ENCODE results near the gene NDP.

The NDP gene, protein sequence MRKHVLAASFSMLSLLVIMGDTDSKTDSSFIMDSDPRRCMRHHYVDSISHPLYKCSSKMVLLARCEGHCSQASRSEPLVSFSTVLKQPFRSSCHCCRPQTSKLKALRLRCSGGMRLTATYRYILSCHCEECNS

DNA sequence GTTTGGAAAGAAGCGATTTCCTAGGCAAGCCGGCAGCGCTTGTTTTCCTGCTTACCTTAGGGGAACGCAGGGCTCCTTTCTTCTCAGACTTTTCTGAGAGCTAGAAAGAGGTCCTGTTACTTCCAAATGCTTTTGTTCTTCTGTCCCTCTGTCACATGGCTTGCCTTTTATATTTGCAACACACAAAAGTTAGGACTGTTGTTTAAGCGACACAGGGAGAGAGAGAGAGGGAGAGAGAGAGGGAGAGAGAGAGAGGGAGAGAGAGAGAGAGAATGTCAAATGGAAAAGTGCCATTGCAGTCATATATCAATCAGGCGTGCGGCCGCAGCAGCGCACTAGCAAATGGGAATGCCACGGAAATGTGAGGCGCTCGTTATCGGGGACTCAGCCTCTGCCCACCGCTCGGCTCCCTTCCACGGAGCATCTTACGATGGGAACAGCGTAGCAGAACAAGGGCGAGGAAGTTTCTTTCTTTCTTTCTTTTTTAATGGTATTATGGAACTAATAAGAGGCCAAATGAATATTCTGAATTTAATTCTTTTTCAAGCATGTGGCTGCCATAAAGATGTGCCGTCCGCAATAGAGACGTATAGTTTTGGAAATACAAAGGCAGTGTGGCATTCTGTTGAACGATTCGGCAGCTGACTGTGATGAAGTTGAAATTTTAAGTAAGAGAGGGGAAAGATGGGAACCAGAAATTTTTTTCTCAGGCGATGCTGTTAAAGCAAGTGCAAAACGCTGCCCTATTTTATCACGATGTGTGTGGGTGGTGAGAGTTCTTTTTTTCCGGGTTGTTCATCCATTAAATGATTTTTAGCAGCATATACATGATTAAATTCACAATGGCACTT, at the start of gene NDP:
TSS of gene NDP (minus strand) at position 142 of the 851 bp plus-strand sequence. CDS start 14,745 bp downstream, outside the sequence.
- no peak for DNase-seq (ENCODE audit: low spot score)

DNA sequence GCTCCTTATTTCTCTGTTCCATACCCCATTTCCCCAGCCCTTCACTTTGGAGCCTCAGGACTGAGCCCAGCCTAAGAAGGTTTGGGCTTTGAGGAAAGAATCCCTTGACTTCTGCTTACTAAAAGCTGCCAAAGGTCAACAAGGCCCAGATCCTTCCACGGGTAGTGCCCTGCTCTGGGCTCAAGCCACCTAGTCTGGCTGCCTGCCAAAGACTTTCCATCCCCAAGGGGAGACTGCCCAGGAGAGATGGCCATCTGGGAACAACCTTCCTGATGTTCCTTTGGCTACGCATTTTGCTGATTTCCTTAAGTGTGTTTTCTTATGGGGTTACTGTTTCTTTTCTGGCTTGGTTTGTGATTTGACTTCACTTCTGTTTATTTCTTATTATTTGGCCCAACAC, 49.8 kb upstream of the NDP start:
- no peak for DNase-seq (ENCODE audit: low spot score)

DNA sequence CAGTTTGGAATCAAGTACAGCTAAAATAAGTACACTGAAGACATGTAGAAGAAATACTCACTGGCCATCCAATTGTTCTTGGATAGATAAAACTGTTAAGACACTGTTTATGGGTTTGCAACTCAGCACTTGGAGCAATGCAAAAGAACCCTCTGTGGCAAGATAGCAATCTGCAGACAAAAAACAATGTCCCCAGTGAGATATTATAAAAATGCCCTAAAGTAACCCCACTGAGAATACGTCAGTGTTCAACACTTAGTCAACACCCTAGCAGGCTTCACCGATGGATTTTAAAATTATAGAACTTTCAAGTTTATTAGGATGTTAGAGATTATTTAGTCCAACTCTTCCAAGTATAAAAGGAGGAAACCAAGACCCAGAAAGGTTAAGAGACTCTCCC, 47.5 kb upstream of the NDP start:
- no peak for DNase-seq (ENCODE audit: low spot score)

DNA sequence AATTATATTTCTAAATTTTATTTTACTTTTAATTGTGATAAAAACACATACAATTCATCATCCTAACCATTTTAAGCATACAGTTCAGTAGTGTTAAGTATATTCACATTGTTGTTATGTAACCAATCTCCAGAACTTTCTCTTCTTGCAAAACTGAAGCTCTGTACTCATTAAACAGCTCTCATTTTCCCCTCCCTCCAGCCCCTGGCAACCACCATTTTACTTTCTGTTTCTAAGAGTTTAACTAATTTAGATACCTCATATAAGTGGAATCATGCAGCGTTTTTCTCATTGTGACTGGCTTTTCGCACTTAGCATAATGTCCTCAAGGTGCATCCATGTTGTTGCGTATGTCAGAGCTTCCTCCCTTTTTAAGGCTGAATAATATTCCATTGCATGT, 46.7 kb upstream of the NDP start:
- DNase-seq (ENCODE audit: low spot score): no peak

DNA sequence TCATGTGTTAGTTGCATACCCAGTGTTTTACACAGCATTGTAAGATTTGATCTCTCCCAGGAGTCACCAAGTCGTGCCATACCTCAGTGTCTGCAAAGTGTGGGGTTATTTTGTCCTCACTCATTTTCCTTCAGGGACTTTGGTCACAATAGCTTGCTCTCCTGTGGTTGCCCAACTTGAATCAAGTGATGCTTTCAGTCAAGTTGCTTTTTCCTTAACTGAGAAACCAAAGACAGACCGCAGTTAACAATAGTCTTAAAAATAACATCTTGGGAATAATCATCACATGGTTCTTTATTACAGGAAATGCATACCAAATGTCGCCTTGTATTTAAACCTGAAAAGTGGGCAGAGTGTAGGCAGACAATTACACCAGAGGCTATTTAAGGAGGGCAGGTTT, 44.5 kb upstream of the NDP start:
- no peak for DNase-seq (ENCODE audit: low spot score)

DNA sequence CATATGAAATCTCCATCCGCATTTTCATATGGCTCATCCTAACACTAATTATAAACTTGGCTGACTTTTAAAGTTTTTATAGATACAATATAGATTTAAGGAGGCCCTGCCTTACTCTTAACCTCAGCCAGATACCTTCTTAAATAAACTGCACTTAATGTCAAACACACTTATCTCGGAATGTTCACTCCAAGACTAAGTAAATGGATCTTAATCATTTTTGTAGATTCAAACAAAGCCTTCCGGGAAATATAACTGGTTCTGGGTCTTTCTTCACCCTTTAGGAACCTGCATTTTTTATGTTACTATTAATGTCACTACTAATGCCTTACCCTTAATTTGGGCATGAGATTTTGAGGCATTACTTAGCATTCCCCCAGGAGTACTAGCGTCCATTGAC, 43.7 kb upstream of the NDP start:
- DNase-seq (ENCODE audit: low spot score): no peak

DNA sequence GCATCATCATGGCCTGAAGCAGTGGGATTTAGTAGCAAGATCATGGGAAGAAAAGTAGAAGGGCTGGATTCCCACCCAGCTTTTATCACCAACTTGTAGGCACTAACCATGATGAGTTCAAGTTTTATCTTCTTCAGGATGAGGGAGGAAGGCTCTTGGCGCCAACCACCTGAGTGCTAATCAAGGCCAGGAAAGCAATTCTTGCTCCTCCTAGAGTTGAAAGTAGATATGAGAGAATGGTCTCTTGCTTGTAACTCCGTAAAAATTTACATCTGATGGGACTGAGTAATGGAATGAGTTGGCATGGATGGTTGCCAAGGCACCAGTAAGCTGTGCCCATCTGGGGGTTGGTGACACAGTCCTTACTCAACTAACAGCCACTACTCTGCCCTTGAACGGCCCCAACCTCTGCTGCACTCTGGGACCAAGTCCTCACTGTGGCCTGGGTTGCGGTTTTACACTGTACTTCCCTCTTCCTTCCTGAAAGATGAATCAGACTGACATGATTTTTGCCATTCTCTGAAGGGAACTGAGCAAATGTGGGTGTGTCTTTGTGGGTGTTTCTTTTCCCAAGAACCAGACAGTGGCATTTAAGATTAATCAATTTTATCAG, 39.4 kb upstream of the NDP start:
- peak; percentile 62 for DNase-seq (ENCODE audit: low spot score)

DNA sequence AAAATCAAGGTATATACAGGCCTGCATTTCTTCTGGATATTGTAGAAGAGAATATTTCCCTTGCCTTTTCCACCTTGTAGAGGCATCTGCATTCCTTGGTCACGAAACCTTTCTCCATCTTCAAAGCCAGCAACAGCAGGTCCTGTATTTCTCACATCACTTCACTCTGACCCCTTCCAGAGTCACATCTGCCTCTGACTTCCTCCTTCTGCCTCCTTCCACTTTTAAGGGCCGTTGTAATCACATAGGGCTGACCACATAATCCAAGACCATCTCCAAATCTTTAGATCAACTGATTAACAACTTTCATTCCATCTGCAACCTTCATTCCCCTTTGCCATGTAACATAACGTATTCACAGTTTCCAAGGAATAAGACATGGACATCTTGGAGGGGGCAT, 38.3 kb upstream of the NDP start:
- no peak for DNase-seq (ENCODE audit: low spot score)

DNA sequence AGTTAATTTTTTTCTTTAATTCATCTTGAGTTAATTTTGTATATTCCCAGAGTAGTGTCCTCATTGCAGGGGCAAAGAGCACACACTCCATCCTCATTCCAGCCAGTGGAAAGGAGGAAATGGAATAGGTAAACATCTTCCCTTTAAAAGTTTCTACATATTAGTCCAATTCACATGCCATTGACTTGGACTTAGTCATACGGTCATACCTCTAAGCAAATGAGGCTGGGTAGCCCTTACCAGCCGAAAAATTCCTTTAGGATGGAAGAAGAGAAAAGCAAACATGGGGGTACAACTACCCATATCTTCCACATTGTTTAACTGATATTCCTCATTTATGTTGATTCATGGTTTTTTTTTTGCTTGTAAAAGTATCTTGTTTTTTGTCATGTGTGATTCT, 37.4 kb upstream of the NDP start:
- DNase-seq (ENCODE audit: low spot score): no peak

DNA sequence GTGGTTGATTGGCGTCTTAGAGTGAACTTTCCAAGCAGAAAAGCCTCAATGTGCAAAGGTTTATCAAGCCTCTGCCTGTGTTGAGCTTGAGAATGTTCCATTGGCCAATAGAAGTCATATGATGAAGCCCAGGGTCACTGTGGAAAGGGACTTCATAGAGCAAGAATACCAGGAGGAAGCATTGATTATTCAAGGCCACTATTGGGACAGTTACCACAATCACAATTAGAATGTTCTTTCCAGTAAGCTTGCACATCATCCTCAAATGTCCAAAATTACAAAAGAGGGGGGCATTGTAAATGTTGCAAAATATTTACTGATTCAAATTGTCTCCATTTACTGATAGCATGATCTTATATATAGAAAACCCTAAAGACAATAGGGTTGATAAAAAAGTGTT, 32.9 kb upstream of the NDP start:
- DNase-seq (ENCODE audit: low spot score): no peak

DNA sequence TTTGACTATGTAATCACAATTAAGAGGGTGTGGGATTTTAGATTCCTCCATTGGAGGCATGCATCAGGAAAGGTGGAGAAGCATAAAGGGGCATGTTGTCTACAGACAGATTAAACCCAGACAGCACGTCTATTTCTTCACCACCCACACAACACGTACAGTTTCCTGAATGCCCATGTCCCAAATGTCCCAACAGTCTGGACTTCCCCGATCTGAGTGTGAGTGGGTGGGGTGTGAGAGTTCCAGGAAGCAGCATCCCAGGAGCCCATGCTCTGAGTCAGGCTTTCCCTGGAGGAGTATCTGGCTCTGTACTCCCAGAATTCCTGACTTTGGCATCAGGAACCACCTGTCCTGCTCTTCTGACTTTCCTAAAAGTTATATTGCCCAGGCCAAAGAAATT, 30.8 kb upstream of the NDP start:
- no peak for DNase-seq (ENCODE audit: low spot score)

DNA sequence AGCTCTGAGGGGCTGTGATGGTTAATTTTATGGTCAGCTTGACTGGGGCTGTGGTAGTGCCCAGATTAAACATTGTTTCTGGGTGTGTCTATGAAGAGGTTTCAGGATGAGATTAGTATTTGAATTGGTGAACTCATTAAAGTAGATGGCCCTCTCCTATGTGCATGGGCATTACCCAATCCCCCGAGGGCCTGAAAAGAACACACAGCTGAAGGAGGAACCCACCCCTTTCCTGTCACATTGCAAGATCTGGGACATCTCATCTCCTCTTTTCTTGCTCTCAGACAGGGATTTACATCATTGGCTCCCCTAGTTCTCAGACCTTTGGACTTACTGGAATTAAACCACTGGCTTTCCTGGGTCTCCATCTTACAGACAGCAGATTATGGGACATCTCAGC, 29.4 kb upstream of the NDP start:
- no peak for DNase-seq (ENCODE audit: low spot score)

DNA sequence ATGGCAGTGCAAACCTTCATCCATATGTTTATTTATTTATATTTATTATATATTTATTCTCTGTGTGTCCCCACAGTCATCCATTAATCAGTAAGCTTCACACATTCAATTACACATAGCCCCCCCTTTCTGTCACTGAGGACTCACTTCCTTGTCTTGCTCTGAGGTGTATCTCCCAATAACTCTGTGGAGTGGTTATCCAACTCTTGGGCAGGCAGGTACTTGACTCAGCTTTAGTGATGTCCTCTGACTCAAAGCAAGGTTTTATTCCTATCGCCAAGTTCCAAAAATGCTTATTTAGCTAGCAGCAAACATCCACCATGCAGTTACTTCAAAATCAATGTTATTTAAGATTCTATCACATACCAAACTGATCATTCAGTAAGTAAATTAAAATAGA, 25.2 kb upstream of the NDP start:
- no peak for DNase-seq (ENCODE audit: low spot score)

DNA sequence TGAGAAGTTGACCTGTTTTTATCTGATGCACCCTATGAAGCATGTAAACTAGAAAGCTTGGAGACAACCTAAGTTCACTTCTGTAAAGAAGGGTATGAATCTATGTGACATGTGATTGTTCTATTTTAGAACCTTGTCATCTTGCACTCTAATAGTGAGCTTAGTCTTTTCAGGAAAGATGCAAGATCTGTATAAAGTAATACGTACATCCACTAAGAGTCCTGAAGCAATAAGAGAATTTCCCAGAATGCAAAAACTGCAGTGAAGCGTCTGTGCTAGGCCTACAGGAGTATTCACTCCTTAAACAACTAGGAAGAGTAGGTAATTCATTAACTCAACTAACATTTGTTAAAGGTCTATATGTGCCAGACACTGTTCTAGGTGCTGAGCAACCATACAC, 23.3 kb upstream of the NDP start:
- DNase-seq (ENCODE audit: low spot score): no peak

DNA sequence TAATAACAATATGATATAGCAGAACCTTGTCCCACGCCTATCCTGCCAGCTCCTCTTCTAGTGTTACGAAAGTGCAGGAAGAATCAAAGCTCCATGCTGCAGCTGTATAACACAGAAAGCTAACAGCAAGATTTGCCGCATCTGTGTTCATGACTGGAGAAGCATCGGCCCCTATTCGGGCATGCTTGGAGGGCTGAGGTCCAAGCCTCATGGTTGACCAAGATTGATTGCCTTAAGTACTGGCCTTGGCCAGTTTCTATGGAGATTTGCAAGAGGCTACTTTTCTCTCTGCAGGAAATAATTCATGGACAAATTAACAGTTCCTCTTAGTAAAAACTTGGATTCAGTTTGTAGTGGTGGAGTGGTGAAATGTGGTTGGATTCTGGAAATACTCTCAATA, 12.9 kb upstream of the NDP start:
- no peak for DNase-seq (ENCODE audit: low spot score)

DNA sequence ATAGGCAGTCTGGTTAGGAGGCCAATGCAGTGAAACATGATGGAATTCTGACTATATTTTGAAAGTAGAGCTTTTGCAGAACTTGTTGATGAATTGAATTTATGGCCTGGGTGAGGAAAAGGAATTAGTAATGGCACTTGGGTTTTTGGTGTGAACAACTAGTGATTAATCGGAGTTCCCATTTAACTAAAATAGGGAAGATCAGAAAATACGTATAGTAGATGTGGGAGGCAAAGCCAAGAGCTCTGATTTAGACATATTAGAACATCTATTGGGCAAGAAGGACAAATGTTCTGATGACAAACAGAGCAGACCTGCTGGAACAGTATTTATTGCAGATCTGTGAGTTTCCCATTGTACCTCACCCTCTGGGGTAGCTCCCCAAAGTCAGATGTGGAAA, 12.3 kb upstream of the NDP start:
- no peak for DNase-seq (ENCODE audit: low spot score)

DNA sequence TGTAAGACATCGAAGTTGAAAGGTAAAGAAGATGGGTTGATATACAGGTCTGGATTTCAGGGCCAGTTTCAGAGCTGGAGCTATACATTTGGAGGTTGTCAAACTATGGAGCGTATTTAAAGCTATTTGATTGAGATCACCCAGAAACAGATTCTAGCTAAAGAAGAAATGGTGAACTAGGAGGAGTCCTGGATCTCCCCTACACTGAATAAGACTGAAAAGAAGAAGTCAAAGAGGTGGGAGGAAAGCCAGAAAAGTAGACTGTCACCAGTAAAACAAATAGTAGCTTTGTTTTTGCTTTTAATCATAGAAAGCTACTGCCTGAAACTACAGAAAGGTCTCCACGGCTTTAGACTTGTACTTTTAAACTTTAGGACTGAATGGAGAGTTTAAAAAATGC, 5.0 kb upstream of the NDP start:
- no peak for DNase-seq (ENCODE audit: low spot score)

DNA sequence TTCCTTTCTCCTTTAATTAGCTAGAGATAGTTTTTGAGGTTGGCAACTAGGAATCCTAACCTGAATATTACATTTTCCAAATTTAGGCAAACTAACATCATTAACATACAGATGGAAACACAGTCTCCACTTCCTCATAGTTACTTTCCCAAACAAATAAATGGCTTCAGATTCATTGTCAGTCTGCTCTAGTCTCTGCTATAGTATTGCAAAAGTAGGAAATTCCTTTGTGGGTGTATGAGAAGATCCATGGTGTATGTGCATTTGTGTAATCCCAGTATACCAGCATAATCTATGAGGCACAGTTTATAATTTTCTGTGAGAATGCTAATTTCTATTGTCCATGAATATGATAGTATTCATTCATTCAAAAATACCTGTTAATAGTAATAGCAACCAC, 3.0 kb upstream of the NDP start:
- DNase-seq (ENCODE audit: low spot score): no peak

DNA sequence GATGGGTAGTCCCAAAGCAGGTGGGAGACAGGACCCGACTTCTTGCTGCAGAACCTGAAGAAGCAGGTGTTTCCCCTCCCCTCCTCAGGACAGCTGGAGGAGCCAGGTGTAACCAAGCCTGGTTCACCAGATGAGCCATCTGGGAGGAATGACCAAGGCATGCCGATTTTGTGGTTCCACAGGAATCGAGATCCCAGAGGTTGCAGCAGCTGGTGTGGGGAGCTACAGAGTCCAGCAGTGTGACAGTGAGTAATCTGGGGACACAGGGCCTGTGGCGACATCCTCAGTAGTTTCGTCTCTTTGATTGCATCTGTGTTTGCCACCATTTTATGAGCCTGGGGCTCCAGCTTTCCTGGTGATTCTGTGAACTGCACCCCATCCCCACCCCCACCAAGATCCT, 2.6 kb upstream of the NDP start:
- no peak for DNase-seq (ENCODE audit: low spot score)

DNA sequence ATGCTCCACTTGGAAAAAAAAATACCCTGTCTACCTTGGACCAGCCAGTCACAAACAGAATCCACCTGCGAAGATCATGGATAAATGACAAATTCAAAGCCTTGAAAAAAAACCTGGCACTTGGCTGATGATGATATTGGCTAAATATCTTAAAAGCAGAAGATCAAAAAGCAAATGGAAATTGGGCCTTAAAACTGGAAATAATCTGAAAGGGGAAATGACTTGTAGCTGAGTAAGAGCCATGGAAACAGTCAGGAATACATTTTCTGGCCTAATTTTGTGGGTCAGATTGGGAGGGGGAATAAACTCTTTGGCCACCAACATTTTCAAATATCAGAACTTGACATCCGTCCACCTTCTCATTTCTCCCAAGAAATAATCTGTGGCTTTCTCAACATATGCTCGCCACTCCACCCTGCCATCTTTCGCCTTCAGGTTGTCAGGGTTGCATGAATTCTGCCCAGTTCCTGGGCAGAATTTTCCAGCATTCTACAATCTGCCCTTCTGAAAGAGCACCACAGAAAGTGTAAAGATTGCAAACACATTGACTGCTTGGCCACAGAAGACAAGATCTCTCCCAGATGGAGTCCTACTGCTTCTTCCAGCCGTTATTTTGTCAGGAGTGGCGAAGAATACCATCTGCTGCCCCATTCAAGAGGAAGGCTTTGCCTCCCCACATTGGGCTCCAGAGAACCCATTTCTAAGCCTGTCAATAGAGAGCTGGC, 1.7 kb upstream of the NDP start:
- DNase-seq (ENCODE audit: low spot score): no peak

DNA sequence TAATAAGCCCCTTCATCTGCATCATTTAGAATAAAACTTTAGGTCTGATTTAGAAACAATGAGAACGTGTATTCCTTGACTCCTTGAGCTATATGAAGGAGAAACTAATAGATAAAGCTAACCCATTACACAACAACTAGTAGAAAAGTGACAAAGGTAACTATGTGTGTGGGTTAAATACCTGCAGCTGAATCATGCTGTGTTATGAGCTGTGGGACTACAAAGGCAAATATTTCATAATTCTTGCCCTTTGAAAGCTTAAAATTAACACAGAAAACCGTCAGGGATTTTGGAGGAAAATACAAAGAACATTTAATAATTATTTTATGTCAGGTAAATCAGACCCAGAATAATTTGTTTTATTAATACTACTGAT, 898 bp upstream of the NDP start:
- no peak for DNase-seq (ENCODE audit: low spot score)

DNA sequence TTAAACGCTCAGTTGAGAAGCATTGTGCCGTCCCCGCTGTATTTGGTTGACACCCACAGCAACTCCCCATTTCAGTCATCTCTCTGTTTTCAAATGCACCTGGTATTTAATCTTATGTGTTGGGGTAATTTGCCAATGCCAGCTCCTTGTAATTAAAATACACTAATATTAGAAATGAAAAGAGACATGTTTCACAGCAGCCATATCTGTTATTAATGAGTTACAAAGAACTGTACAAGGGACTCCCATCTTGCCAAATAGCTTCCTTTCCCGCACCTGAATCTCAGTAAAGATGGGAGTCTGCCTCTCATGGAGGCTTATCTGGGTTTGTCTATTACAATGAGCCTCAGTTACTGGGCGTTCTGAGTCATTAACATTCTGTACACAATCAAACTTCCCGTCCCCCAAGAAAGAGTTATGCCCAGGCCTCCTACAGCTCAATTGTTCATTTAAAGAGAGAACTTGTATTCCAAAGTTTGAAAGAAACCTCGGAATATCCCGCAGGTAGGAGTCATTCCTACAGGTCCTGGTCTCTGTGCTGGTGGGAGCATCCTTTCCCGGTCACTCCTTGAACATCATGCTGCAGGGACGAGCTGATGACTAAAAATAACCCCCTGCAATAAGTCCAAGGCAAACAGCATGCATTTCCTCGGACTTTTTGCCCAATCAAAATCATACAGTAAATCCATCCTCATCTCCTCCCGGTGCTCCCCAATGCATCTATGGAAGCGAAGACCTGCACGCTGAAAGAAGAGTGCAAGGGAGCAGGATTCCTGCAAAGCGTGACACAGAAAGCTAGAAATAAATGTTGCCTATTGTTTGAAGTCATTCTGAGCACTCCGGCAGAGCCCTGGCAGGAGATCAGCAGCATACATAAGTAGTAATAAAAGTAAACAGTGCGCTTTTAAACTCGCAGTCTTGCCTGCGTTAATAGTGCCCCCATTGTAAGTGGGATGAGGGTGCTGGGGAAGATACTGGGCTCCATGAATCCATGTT, 926 bp downstream of the NDP start:
- no peak for DNase-seq (ENCODE audit: low spot score)

Data from activated CD4-positive, alpha-beta T cell treated with anti-CD3 and anti-CD28 coated beads, Interleukin-2, Interleukin-4, amounts not matched to agents 100 ng/mL and 50 ng/mL, durations not matched to agents 16 hours and 8 hours (primary cell).